GM12874 (cell line): ENCODE data around the gene ITPRIPL2.

Experiments used
- CTCF ChIP-seq: IDR thresholded peaks from 2 replicates; pipeline ENCODE4 v1.5.1; 2011; ENCODE audit warnings: low read depth, mild to moderate bottlenecking, control low read depth, low read length, moderate library complexity; ENCODE audit not compliant: insufficient read depth

The ITPRIPL2 gene

GRCh38 chr16:19140396-19140795 is 26.6 kb downstream of the ITPRIPL2 start:
- no peak for TF ChIP-seq CTCF

GRCh38 chr16:19142939-19143598 is 29.3 kb downstream of the ITPRIPL2 start:
- no peak for TF ChIP-seq CTCF

DNA sequence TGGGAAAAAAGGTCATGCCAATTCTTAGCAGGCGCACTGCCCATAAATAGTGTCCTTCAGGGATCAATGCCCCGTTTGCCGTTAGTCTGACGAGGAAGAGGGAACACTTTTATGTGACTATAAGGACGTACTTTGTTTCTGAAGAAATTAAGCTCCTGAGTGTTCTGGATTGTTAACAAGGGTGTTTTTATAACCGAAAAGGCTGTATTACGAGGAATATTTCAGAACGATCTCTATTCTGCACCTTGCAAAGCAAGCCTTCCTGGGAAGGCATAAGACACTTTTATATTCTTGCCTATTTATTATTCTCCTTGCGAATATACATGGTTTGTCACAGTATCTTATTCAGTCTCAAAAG is 29.8 kb downstream of the ITPRIPL2 start:
- no peak for TF ChIP-seq CTCF

- TF ChIP-seq CTCF: no peak
These were observed 31.2 kb downstream of the ITPRIPL2 start for GRCh38 chr16:19145010-19145409.

GRCh38 chr16:19147126-19147525 is 33.4 kb downstream of the ITPRIPL2 start:
- no peak for TF ChIP-seq CTCF

GRCh38 chr16:19147627-19148026 is 33.9 kb downstream of the ITPRIPL2 start:
- TF ChIP-seq CTCF: no peak

DNA sequence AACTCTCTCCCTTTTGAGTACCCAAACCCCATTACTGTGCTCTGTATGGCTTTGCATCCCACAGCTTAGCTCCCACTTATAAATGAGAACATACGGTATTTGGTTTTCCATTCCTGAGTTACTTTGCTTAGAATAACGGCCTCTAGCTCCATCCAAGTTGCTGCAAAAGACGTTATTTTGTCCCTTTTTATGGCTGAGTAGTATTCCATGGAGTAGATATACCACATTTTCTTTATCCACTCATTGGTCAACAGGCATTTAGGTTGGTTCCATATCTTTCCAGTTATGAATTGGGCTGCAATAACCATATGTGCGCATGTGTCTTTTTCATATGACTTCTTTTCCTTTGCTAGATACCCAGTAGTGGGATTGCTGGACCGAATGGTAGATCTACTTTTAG is 34.4 kb downstream of the ITPRIPL2 start:
- TF ChIP-seq CTCF: no peak

- no peak for TF ChIP-seq CTCF
These were observed 37.5 kb downstream of the ITPRIPL2 start for GRCh38 chr16:19151310-19151709.
